Measurements from ENCODE around the gene MRPL48. TPM values are rescaled to one million over a fixed set of nuclear protein-coding genes. Genes with fewer than 3 reads are reported as not detected.
"Not testable (repeated sequence)": the region's sequence is repeated elsewhere in the genome, so short reads cannot be mapped to it uniquely, and the experiment has no call there.

The MRPL48 gene
- total RNA-seq, 3 donors from 2014 or later: 6.9 to 28.2 (median 15.7) TPM

- DNase-seq (ENCODE audit: low spot score in 2 of 2): no peak
- H3K36me3 ChIP-seq: no peaks in the 10 kb centered on the region
- H3K27ac ChIP-seq: no peak overlapping the region
- no peak for TF ChIP-seq POLR2A (IDR thresholded peaks at IDR 0.05)
- no peak for TF ChIP-seq CTCF (IDR thresholded peaks at IDR 0.05)
- TF ChIP-seq POLR2AphosphoS5 (IDR thresholded peaks at IDR 0.05): no peak
- intact Hi-C loops (cut with DNase I; ENCODE audit: low total_unique reads): no loop called here
- H3K27me3 ChIP-seq: no peaks in the 10 kb centered on the region
- no peaks in the 10 kb centered on the region for H3K9me3 ChIP-seq
- H3K4me1 ChIP-seq: no peaks in the 10 kb centered on the region
- no peak overlapping the region for H3K4me3 ChIP-seq
Measured at GRCh38 chr11:73749118-73749517, 38.6 kb upstream of the MRPL48 start.

DNA sequence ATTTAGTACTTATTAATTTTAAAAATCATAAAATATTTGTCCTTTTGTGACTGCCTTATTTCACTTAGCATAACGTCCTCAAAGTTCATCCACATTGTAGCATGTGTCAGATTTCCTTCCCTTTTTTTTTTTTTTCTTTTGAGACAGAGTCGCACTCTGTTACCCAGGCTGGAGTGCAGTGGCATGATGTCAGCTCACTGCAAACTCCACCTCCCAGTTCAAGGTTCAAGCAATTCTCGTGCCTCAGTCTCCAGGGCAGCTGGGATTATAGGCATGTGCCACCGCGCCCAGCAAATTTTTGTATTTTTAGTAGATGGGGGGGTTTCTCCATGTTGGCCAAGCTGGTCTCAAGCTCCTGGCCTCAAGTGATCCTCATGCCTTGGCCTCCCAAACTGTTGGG, 37.4 kb upstream of the MRPL48 start:
- Histone ChIP-seq H3K4me3 (no peak overlapping the region), H3K36me3 (no peaks in the 10 kb centered on the region), H3K27ac (no peak overlapping the region), H3K27me3 (no peaks in the 10 kb centered on the region), H3K9me3 (no peaks in the 10 kb centered on the region), H3K4me1 (no peaks in the 10 kb centered on the region)
- no peak for DNase-seq (ENCODE audit: low spot score in 2 of 2)
- intact Hi-C loops (cut with DNase I; ENCODE audit: low total_unique reads): no loop called here
- TF ChIP-seq CTCF (IDR thresholded peaks at IDR 0.05) (no peak), POLR2AphosphoS5 (IDR thresholded peaks at IDR 0.05) (no peak), POLR2A (IDR thresholded peaks at IDR 0.05) (no peak)

DNA sequence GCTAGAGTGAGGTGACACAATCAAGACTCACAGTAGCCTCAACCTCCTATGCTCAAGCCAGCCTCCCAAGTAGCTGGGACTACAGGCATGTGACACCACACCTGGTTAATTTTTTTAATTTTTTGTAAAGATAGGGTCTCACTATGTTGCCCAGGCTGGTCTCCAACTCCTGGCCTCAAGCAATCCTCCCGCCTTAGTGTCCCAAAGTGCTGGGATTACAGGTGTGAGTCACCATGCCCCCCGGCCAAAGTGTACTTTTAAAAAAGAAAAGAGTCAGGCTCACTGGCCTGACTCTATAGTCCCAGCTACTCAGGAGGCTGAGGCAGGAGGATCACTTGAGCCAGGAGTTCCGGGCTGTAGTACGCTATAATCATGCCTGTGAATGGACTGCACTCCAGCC, 36.8 kb upstream of the MRPL48 start:
- H3K9me3 ChIP-seq; H3K4me3 ChIP-seq; DNase-seq (ENCODE audit: low spot score in 2 of 2); H3K27ac ChIP-seq; intact Hi-C loops (cut with DNase I; ENCODE audit: low total_unique reads); H3K36me3 ChIP-seq; H3K27me3 ChIP-seq; H3K4me1 ChIP-seq: not testable (repeated sequence)

DNA sequence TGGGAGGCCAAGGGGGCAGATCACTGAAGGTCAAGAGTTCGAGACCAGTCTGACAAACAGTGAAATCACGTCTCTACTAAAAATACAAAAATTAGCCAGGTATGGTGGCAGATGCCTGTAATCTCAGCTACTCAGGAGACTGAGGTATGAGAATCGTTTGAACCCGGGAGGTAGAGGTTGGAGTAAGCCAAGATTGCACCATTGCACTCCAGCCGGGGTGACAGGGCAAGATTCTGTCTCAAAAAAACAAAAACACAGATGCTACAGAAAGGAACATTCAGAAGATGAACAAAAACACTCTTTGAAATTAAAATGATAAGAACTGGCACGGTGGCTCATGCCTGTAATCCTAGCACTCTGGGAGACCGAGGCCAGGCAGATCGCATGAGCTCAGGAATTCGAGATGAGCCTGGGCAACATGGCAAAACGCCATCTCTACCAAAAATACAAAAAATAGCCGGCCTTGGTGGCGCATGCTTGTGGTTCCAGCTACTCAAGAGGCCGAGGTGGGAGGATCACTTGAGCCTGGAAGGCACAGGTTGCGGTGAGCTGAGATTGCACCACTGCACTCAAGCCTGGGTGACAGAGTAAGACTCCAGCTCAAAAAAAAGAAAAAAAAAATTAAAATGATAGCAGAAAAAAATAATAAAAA, 35.3 kb upstream of the MRPL48 start:
- no peak for TF ChIP-seq CTCF (IDR thresholded peaks at IDR 0.05)
- Histone ChIP-seq H3K4me3 (no peak overlapping the region), H3K4me1 (no peaks in the 10 kb centered on the region), H3K27ac (peak overlapping the region; percentile 56 to 73), H3K27me3 (no peaks in the 10 kb centered on the region), H3K9me3 (no peaks in the 10 kb centered on the region), H3K36me3 (no peaks in the 10 kb centered on the region)
- intact Hi-C loops (cut with DNase I; ENCODE audit: low total_unique reads): loop anchor here (1.0 kb wide), 1 partner anchor 8 kb away; no protein-coding TSS in a partner anchor
- DNase-seq (ENCODE audit: low spot score in 2 of 2): peak in 1 of 2 donors; percentile 89

DNA sequence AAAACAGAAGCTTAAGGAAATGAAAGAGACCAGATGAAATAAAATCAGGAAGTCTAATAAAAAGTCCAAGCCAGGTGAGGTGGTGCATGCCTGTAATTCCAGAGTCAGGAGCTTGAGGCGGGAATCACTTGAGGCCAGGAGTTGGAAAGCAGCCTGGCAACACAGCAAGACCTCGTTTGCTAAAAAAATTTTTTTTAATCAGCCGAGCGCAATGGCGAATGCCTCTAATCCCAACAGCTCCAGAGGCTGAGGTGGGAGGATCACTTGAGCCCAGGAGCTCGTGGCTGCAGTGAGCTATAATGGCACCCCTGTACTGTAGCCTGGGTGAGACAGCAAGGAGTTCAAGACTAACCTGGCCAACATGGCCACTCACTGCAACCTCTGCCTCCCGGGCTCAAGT, 34.8 kb upstream of the MRPL48 start:
- TF ChIP-seq CTCF (IDR thresholded peaks at IDR 0.05) (no peak), POLR2A (IDR thresholded peaks at IDR 0.05) (no peak), POLR2AphosphoS5 (IDR thresholded peaks at IDR 0.05) (no peak)
- Histone ChIP-seq H3K27ac (peak overlapping the region; percentile 67 to 69), H3K4me1 (peaks cover 0 to under 1% of the 10 kb centered on the region in 2 donors), H3K4me3 (peak overlapping the region in 1 of 3 donors; percentile 23), H3K27me3 (no peaks in the 10 kb centered on the region), H3K9me3 (no peaks in the 10 kb centered on the region), H3K36me3 (no peaks in the 10 kb centered on the region)
- intact Hi-C loops (cut with DNase I; ENCODE audit: low total_unique reads): loop anchor here (1.0 kb wide), 1 partner anchor 9 kb away; no protein-coding TSS in a partner anchor
- peak in 1 of 2 donors; percentile 71 for DNase-seq (ENCODE audit: low spot score in 2 of 2)
